Measurements from ENCODE around the gene NBAS. TPM values are rescaled to one million over a fixed set of nuclear protein-coding genes. Genes with fewer than 3 reads are reported as not detected.

The NBAS gene
- total RNA-seq, 1 experiment from 2014 or later: 32.5 TPM

DNA sequence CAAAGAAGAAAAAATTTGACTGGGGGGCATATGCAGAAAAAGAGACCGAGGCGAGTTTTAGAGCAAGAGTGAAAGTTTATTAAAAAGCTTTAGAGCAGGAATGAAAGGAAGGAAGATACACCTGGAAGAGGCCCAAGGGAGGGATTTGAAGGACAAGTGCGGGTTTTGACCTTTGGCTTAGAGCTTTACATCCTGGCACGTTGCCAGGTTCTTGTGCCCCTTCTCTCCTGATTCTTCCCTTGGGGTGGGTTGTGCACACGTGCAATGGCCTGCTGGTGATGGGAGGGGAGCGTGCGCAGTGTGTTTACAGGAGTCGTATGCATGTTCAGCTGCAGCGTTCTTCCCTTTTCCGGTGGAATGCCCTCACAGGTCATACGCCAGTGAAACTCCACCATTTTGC, 208.8 kb downstream of the NBAS start:
- H2AFZ ChIP-seq (ENCODE audit: low read length): no peak overlapping the region
- TF ChIP-seq, protein P1, sequence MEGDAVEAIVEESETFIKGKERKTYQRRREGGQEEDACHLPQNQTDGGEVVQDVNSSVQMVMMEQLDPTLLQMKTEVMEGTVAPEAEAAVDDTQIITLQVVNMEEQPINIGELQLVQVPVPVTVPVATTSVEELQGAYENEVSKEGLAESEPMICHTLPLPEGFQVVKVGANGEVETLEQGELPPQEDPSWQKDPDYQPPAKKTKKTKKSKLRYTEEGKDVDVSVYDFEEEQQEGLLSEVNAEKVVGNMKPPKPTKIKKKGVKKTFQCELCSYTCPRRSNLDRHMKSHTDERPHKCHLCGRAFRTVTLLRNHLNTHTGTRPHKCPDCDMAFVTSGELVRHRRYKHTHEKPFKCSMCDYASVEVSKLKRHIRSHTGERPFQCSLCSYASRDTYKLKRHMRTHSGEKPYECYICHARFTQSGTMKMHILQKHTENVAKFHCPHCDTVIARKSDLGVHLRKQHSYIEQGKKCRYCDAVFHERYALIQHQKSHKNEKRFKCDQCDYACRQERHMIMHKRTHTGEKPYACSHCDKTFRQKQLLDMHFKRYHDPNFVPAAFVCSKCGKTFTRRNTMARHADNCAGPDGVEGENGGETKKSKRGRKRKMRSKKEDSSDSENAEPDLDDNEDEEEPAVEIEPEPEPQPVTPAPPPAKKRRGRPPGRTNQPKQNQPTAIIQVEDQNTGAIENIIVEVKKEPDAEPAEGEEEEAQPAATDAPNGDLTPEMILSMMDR (conservative IDR thresholded peaks at IDR 0.05): no peak
- H3K14ac ChIP-seq (ENCODE audit: insufficient read depth, low read length): no peak overlapping the region; the same call in 1 of the 2 replicates
- H3K27me3 Mint-ChIP-seq (ENCODE audit: low read depth): no peaks in the 10 kb centered on the region
- no peak overlapping the region for H3K4me3 Mint-ChIP-seq
- peaks cover 9 to 10% of the 10 kb centered on the region in 2 experiments for H3K4me1 Mint-ChIP-seq
- H3K23ac ChIP-seq (ENCODE audit: insufficient read length, low read depth, low read length): no peak overlapping the region
- no peak overlapping the region for H3K4me2 ChIP-seq (ENCODE audit: insufficient read depth, insufficient read length, low read length)
- H4K8ac ChIP-seq (replicated peaks; ENCODE audit: insufficient read length, low read depth, low read length): no peak overlapping the region
- H2BK5ac ChIP-seq (ENCODE audit: insufficient read length, low read length): no peak overlapping the region
- no peaks in the 10 kb centered on the region for H4K20me1 ChIP-seq (ENCODE audit: control insufficient read depth, insufficient read depth, insufficient read length)
- H3K4me1 ChIP-seq (ENCODE audit: insufficient read depth, low read length): peaks cover 3% of the 10 kb centered on the region; the same call in 1 of the 2 replicates
- DNase-seq: no peak
- no peak overlapping the region for H2AK5ac ChIP-seq (ENCODE audit: insufficient read length, low read length)
- no peak overlapping the region for H3T11ph ChIP-seq (ENCODE audit: low read length)
- no peak overlapping the region for H2BK120ac ChIP-seq (ENCODE audit: low read depth, low read length, poor library complexity, severe bottlenecking)
- H3K56ac ChIP-seq (ENCODE audit: insufficient read length, low read depth, low read length): no peak overlapping the region
- no peaks in the 10 kb centered on the region; a peak in 1 of 5 replicates for H3K9me3 Mint-ChIP-seq
- H3K36me3 Mint-ChIP-seq (ENCODE audit: insufficient read depth in 1 of 3, low read depth in 3 of 3): peaks cover 12 to 17% (median 13%) of the 10 kb centered on the region in 3 experiments; a peak in 4 of 7 replicates
- H3K9ac ChIP-seq (ENCODE audit: extremely low read depth, insufficient read length, low read length): no peak overlapping the region
- H4K91ac ChIP-seq (ENCODE audit: insufficient read length, low read depth, low read length): no peak overlapping the region
- H3K79me2 ChIP-seq (ENCODE audit: insufficient read depth, low read length): no peaks in the 10 kb centered on the region
- no peak overlapping the region for H3K4ac ChIP-seq (ENCODE audit: low read depth, low read length)
- H2BK15ac ChIP-seq (ENCODE audit: low read depth, low read length): no peak overlapping the region
- H3K27ac ChIP-seq (ENCODE audit: insufficient read length, low read depth, low read length): no peak overlapping the region
- WGBS (ENCODE audit: extremely low coverage, insufficient read length, low lambda C conversion rate): no CpG with 5 or more reads among the region's 11 CpGs
- H3K79me1 ChIP-seq (ENCODE audit: insufficient read depth, low read depth, low read length, poor library complexity, severe bottlenecking): no peaks in the 10 kb centered on the region
- H3K27ac Mint-ChIP-seq: peak overlapping the region; percentile 6 to 69 (median 35); a peak in 4 of 7 replicates
- H3K27me3 ChIP-seq (ENCODE audit: insufficient read depth, low read length): no peaks in the 10 kb centered on the region
- H2BK20ac ChIP-seq (ENCODE audit: low read depth, low read length, poor library complexity, severe bottlenecking): no peak overlapping the region
- no peak overlapping the region for H4K5ac ChIP-seq (ENCODE audit: insufficient read length, low read depth, low read length)
- no peak overlapping the region for H2BK12ac ChIP-seq (ENCODE audit: insufficient read length, low read depth, low read length)
- no peak overlapping the region for H3K18ac ChIP-seq (ENCODE audit: insufficient read length, low read depth, low read length)
- H3K9me3 ChIP-seq (ENCODE audit: control insufficient read depth, low read depth, low read length): no peaks in the 10 kb centered on the region
- H3K23me2 ChIP-seq (ENCODE audit: insufficient read length, low read depth, low read length, poor library complexity, severe bottlenecking): no peaks in the 10 kb centered on the region
